Endothelial cell of umbilical vein (primary cell): ENCODE measurements around the gene TBC1D5.

Experiments
- JUN ChIP-seq: IDR thresholded peaks from 2 replicates; pipeline ENCODE4 v1.6.1; 2011; ENCODE audit warnings: borderline replicate concordance, low read depth; ENCODE audit not compliant: insufficient read length, insufficient read depth
- TF ChIP-seq, protein P1 (sequence below), 2 donors: IDR thresholded peaks; 1 replicate in 1 of 2; 2 replicates in 1 of 2; pipeline ENCODE4 v1.5.1; 2011; ENCODE audit warnings: low read length in 2 of 2, mild to moderate bottlenecking in 2 of 2, moderate library complexity in 2 of 2, control low read depth in 1 of 2, inconsistent platforms in 1 of 2, low read depth in 1 of 2; ENCODE audit not compliant: insufficient read depth in 1 of 2; ENCODE audit errors: extremely low read depth in 1 of 2

GRCh38 chr3:17298038-17298437 is 444.4 kb downstream of the TBC1D5 start:
- TF ChIP-seq, protein P1, sequence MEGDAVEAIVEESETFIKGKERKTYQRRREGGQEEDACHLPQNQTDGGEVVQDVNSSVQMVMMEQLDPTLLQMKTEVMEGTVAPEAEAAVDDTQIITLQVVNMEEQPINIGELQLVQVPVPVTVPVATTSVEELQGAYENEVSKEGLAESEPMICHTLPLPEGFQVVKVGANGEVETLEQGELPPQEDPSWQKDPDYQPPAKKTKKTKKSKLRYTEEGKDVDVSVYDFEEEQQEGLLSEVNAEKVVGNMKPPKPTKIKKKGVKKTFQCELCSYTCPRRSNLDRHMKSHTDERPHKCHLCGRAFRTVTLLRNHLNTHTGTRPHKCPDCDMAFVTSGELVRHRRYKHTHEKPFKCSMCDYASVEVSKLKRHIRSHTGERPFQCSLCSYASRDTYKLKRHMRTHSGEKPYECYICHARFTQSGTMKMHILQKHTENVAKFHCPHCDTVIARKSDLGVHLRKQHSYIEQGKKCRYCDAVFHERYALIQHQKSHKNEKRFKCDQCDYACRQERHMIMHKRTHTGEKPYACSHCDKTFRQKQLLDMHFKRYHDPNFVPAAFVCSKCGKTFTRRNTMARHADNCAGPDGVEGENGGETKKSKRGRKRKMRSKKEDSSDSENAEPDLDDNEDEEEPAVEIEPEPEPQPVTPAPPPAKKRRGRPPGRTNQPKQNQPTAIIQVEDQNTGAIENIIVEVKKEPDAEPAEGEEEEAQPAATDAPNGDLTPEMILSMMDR (IDR thresholded peaks at IDR 0.05; ENCODE audit: extremely low read depth in 1 of 2, insufficient read depth in 1 of 2, low read depth in 1 of 2, low read length in 2 of 2) = no peak
- no peak for TF ChIP-seq JUN
